NCI-H2029 (cell line): Measurements from ENCODE around the gene ITGA1.
"Not testable (repeated sequence)": the region's sequence is repeated elsewhere in the genome, so short reads cannot be mapped to it uniquely, and the experiment has no call there.

Experiments used
- DNase-seq: peaks from one replicate; lab custom pipeline; 2025; lab: John Stamatoyannopoulos, UW

The ITGA1 gene

DNA sequence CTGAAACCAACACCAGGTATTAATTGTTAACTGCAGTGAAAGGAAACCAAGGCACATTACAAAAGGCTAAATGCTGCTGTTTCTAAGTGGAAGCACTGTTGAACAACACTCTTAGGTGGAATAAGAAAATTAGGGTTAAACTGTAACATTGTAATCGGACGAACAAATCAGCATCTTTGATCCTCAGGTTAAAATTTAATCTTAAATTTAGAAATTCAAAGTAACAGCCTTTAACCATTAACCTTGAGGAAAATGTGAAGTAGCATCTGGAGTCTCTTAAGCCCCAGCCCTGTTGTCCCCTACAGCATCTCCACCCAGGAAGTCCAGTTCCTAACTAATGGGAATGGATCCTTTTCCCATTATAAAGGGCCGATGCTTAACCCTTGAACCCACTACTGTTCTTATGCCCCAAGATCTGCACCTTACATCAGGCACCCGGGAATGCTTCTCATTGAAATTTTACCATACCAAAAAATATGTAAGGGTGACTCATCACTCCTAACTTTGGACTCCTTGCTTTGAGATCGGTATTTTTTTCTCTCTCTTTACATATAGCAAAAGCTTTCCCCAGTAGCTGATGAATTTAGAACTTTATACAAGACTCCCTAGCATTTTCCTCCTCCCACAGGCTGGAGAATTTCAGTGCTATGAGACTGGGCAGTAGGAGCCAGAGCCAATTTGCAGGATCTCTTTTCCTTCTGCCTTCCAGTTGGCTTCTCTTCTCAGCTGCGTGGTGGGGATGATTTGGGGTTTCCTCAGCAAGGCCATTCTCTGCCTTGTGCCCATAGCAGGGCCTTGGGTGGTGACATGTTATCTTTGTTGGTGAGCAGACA, 169.4 kb downstream of the ITGA1 start:
- no peak for DNase-seq

DNA sequence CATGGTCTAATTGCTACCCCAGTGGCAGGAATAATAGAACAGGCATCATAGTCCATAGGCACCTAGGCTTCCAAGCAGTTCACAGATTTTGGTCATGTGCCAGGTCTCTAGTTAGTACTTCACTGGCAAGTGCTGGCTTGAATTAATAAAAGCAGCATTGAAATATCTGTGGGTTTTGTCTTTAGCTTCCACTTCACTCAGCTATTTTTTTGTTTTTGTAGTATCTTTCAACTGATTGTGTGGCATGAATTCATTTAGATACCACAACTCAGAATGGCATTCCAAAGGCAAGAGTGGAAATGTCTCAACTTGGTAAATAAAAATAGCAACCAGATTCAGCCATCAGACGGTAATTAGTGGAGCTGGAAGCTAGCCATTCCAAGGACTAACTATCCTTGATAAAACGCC, 173.6 kb downstream of the ITGA1 start:
- DNase-seq, result peak; percentile 25

DNA sequence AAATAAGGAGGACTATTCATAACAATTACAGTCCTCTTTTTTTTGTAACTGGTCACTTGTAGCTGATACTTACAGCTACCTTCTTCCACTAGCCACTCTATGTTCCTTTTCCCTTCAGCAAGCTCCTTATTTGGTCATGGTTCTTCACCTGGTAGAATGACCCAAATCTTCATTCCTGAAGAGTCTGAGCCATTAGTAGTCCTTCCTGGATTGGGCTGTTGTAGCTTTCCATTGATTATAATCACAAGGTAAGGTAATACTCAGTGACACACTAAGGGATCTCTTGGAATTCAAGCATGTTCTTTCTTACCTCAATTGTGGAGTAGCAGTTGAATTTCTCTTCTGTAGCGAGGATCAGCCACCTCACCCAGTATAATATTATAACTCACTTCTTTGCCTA, 175.9 kb downstream of the ITGA1 start:
- DNase-seq, result no peak

DNA sequence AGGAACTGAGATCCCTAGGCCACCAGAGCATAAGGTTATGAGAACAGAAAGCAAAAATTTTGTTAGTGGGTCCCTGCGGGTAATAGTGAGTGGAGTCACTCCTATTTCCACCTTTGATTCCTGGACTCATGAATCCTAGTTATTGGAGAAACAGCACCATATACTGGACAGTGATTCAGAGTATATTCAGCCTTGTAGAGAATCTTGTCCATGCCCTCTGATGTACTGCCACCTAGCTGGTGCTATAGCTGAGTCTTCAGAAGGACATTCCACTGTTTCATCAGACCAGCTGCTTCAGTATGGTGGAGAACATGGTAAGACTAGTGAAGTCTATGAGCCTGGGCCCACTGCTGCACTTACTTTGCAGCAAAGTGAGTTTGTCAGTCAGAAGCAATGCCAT, 176.4 kb downstream of the ITGA1 start:
- no peak for DNase-seq

DNA sequence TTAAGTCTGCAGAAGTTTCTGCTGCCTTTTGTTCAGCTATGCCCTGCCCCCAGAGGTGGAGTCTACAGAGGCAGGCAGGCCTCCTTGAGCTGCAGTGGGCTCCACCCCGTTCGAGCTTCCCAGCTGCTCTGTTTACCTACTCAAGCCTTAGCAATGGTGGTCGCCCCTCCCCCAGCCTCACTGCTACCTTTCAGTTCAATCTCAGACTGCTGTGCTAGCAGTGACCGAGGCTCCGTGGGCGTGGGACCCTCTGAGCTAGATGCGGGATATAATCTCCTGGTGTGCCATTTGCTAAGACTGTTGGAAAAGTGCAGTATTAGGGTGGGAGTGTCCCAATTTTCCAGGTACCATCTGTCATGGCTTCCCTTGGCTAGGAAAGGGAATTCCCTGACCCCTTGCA, 188.4 kb downstream of the ITGA1 start:
- DNase-seq, result not testable (repeated sequence)

DNA sequence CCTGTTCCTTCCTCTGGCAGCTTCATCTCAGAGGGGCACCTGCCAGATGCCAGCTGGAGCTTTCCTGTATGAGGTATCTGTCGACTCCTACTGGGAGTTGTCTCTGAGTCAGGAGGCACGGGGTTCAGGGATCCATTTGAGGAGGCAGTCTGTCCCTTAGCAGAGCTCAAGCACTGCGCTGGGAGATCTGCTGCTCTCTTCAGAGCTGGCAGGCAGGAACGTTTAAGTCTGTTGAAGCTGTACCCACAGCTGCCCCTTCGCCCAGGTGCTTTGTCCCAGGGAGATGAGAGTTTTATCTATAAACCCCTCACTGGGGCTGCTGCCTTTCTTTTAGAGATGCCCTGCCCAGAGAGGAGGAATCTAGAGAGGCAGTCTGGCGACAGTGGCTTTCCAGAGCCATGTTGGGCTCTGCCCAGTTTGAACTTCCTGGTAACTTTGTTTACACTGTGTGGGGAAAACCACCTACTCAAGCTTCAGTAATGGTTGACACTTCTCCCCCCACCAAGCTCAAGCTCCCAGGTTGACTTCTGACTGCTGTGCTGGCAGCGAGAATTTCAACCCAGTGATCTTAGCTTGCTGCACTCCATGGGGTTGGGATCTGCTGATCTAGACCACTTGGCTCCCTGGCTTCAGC, 189.7 kb downstream of the ITGA1 start:
- DNase-seq, result no peak

DNA sequence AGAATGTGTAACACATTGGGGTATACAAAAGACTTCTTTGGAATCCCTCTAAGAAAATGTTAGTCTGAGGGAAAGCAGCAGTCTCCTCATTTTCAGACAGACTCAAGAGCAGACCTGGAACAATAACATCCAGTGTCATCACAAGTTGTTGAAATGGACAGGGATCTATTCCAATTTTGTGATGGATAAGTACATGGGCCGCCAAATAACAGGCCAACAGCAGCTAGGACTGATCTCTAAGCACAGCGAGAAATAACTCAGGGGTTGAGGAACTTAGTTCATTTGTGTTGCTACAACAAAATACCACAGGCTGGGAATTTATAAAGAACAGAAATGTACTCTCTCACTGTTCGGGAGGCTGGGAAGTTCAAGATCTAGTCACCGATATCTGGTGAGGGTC, 193.8 kb downstream of the ITGA1 start:
- DNase-seq, result no peak

DNA sequence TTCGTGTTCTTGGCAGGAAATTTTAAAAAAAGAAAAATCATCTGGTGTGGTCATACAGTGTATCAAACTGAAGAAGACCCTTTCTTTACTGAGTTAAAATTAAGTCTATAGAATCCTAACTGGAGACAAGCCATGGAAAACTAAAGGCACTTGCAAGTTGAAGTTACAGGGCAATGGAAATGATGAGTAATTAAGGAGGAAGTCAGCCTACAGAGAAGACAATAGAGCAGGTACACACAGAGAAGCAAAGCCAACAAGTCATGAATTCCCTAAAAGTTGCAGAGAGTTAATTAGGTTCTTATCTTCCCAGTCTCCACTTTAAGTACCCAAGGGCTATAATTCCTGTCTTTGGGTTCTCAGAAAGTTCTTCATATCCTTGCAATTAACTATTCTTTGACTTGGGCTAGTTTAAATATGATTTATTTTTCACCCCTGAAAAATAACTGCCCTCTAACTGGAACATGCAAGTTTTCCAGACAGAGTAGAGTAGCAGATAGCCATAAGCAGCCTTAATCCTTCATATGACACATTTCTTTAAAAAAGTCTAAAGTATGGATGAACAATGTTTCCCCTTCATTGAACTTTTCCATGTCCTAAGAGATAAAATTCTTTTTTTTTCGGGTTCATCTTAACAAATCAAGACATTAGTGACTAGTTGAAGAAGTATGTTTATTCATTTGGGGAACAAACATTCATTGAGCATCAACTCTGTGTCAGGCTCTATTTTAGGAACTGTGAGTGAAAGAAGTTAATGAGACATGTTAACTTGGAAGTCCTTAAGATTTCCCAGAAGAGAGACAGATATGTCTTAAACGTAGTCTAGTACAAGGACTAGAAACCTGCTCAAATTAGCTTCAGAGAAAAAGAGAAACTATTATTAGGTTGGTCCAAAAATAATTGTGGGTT, 196.3 kb downstream of the ITGA1 start:
- no peak for DNase-seq

DNA sequence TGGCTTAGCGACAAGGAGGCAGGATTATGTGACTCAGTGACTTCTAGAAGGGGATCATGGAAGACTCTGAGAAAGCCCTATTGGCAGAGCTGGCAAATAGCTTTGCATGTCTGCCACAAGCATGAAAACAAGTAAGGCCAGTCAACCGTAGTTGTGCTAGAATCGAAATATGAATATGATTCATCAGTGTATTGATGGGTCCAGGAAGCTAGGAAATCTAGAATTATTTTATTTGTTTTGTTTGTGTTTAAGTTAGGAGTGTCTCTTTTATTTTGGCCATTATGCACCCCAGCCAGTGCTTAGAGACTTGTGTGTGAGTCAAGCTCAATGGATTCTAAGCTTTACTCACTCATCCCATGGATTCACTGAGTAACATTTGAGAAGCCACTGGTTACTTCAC, 197.6 kb downstream of the ITGA1 start:
- no peak for DNase-seq

DNA sequence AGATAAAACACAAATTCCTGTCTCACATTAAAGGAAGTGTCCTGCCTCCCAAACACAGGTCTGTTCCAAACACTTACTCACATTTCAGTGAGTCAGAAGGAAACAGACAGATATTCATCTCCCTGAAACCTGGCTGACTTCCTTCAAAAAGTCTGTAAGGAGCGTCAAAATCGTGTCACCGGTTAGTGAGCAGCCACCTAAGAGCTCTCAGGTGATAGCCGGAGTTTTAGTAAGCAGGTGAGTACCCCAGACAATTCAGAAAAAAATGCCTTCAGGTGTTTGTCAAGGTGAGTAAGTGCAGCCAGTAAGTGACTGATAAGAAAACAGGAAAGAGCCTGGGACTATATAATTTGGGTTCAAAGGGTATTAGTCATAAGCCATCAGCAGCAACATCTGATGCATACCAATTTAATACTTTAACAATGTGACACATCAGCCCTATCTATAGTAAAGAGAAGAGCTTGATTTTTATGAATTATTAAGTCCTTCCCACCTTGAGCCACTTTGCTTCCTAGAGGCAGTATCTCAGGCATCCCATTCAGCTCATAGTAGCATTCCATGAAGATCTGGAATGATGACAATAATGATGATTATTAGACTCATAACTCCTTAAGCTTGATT, 200.1 kb downstream of the ITGA1 start:
- DNase-seq, result no peak

DNA sequence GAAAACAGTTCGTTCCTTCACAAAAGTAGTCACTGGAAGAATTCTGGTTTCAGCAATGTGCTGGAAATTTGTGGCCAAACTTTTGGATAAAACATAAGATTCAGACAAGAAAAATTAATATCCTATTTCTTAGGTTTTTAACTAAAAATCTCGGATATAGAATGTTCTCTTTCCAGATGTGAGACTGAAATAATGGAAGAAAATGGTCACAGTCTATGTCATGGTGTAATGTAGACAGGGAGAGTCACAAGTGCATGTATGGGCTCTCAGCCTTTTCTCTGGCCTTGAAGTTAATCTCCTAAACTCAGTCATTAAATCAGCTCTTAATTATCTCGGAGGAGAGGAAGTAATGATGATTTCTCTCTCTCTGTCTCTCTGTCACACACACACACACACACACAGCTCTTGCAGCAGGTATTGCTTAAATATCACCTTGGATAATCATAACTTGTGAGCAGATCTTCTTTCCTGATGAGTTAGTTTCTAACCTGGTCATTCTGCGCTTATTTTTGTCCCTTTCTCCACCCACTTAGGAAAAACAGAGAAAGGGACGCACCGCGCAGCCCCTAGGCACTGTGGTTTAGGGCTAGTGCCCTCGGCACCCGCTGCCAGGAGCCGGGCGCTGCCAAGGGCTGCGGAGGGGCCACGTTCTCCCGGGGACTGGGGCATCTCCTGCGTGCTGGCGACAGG, 200.8 kb downstream of the ITGA1 start:
- DNase-seq, result no peak

DNA sequence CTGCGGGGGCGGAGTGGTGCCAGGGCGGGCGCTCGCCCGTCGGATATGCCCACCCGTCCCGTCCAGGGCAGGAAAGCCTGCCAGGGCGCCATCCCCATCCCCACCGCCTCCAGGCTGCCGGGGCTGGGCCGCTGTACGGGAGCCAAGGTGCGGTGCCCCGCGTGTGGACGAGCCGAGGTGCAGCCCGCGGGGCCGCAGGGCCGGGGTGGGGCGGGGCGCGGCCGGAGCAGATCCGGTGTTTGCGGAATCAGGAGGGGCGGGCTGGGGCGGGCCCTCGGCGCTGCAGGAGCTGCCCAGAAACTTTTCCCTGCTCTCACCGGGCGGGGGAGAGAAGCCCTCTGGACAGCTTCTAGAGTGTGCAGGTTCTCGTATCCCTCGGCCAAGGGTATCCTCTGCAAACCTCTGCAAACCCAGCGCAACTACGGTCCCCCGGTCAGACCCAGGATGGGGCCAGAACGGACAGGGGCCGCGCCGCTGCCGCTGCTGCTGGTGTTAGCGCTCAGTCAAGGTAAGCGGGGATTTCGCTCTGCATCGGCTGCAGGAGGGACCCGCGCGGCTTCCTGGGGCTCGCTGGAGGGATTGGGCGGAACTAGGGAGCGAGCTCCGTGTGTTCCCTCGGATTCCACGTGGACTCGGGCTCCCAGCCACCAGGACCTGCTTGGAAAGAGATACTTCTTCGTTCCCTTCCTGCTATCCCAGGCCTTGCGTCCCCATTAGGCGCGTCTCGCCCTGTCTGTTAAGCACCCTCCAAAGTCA, 201.5 kb downstream of the ITGA1 start, which contains the start of gene ITGA2:
Gene ITGA2 (plus strand): TSS at position 328 of the 756 bp plus-strand sequence. CDS start 117 bp downstream, at position 445.
- DNase-seq, result no peak

DNA sequence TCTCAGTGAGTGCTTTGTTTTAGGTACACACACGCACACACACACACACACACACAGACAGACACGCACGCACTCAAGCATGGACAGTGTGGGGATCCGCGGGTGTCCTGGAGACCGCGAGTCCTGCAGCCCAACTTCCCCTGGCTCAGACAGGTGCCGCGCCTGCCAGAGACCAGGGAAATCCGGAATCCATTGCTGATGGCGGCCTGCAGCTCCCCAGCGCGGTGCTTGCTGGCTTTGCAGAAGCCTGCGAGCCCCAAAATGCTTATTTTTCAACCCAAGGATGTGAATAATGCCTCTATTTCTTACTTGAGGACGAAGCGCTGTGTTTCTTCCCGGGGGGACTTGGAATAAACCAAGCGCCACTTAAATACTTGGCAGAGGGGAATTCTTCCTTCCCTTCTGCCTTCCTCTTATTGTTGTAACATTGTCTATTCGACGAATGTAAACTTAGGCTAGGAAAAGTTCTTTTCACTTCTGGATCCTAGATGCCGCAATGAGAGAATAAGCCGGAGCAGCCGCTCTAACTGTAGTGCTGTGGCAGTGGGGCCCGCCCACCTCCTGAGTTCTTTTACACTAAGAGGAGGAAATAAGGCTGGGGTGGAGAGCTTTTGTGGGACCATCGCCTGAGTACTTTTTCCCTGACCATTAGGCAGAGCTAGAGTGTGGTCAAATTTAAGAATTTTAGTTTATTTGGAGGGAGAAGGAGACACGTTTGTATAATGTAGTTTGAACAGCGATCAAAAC, 202.2 kb downstream of the ITGA1 start:
- DNase-seq, result no peak

DNA sequence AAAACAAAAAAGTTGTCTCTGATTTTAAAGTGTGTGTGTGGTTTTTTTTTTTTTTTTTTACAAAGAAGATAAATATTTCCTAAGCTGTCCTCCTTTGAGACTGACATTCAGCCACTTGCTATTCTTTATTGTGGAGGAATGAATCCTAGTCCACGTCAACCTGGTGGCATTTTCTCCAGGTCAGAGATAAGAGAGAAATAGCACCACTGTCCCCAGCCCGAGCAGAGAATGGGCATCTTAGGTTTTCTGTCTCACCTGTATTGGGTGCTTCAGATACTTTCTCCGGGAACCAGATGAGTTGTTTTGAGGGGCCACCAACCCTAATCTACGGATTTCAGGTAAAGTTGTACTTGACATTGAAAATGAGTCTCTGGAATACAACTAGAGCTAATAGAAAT, 202.8 kb downstream of the ITGA1 start:
- no peak for DNase-seq

DNA sequence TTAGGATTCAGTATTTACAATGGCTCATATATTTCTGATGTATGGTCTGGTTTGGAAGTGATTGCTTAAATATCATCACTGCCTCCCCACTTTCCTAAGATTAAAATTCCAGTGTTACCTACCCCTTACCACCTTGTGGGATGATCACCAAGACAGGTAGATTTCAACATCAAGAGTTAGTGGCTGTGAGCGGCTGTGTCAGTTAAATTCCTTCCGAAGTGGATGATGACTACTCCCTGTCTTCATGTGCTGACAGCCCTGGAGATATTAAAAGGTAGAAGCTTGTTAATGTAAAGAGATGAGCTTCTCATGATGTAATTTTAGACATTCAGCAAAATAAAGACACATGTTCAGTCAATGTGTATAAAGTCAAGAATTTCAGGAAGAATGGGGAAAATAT, 205.7 kb downstream of the ITGA1 start:
- DNase-seq, result no peak

DNA sequence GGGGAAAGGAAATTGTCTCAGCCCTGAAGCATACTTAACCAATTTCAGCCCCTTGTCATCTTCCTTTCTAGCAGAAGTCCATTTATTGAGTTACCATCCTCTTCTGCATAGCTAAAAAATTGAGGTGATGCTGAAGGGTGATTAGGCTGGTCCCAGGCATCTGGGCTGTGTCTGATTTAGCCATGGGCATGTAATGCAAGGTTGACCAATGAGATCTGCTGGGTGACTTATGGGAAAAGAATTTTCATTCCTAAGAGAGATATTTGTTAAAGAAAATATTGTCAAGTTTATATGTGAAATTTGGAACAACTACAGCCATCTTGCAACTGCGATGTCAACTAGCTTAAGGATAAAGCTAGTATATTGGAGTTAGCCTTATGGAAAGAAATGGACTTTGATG, 206.6 kb downstream of the ITGA1 start:
- no peak for DNase-seq

DNA sequence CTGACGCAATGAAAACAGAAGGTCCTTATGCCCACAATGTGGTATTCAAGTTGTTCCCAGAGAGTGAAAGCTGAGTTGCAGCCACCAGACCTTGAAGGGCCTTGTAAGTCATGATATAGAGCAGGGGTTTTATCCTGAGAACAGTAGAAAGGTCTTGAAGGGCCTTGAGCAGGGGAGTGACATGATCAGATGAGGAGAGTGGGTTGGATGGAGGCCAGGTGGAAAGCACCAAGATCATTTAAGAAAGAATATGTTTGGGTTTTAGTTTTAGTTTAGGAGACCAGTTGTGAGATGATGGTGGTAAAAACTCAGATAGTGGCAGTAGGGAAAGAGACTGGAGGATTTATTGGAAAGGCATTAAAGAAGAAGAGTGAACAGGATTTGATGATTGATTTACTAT, 207.4 kb downstream of the ITGA1 start:
- no peak for DNase-seq

DNA sequence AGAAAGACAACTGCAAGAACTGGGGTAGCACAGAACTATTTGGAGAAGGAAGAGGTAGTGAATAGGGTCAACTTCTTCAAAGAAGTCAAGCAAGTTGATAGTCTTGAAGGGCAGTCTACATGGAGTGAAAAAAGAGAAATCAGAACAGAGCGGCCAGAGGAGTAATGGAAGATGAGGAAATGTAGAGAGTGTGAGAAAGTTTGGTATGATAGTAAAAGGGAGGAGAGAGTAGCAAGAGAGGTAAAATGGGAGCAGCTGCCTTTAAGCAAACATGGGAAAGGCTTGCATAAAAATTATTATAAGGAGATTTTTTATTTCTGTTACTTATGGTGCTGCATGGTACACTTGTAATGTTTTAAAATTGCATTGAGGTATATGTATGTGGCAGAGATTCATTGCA, 208.2 kb downstream of the ITGA1 start:
- no peak for DNase-seq

DNA sequence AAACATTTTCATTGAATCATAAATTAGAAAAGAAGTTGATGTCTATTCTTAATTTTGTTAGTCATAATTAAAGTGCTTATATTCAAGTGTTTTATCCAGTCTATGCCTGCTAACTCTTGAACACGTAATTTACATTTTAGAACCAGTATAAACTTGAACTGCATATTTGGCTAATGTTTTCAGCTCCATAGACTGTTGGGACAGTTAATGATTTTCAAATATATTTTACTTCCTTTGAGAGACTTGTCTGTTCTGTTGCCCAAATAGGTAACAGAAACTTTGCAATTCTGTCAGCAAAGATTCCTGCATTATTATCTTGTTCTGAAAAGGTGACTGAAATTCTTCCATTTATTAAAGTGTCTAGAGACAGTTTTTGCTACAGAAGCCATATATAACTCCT, 209.3 kb downstream of the ITGA1 start:
- DNase-seq, result no peak

DNA sequence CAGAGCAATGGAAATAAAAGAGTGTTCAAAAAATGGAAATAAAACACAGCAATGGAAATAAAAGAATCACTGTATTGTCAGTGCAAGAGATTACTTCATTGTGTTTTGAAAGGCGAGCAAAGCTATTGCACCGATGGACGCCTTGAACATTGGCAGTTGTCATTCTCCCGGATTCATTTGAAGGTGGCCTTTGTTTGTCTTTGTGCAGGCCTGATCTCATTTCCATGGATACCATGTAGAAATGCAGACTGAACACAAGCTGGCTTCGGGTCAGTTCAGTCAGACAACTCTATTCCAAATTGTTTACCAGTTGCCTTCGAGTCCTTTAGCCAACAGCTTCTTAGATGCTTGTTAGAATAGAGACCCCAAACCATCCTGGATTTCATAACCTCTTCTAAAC, 209.7 kb downstream of the ITGA1 start:
- DNase-seq, result no peak
